ENCODE data around the gene OGG1. TPM values are rescaled to one million over a fixed set of nuclear protein-coding genes. Genes with fewer than 3 reads are reported as not detected.

The OGG1 gene
- total RNA-seq, 6 experiments from 2014 or later: 12.3 to 27.8 (median 15.7) TPM

DNA sequence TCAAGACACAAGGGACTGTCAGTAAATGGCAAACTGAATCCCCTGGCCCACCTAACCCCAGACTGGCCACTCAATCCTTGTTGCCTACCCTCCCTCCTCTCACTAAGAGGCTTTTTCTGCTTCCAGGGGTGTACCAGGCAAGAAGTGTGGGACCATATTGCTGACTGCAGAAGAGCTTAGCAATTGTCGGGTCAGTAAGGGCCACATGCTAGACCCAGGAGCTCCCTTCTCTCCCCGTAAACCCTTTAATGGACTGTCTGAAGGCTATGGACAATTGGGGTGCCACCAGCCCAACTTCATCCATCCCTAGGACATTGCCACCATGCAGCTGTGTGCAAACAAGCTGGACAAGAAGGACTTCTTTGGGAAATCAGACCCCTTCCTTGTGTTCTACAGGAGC is 37.3 kb upstream of the OGG1 start:
- Histone ChIP-seq H3K36me3 (no peaks in the 10 kb centered on the region), H3K27ac (no peak overlapping the region), H3K9me3 (no peaks in the 10 kb centered on the region), H3K4me3 (no peak overlapping the region), H3K4me1 (no peaks in the 10 kb centered on the region), H3K27me3 (no peaks in the 10 kb centered on the region)
- intact Hi-C loops (cut with DNase I): no loop called here
- TF ChIP-seq POLR2A (IDR thresholded peaks at IDR 0.05): no peak
- TF ChIP-seq, protein P1, sequence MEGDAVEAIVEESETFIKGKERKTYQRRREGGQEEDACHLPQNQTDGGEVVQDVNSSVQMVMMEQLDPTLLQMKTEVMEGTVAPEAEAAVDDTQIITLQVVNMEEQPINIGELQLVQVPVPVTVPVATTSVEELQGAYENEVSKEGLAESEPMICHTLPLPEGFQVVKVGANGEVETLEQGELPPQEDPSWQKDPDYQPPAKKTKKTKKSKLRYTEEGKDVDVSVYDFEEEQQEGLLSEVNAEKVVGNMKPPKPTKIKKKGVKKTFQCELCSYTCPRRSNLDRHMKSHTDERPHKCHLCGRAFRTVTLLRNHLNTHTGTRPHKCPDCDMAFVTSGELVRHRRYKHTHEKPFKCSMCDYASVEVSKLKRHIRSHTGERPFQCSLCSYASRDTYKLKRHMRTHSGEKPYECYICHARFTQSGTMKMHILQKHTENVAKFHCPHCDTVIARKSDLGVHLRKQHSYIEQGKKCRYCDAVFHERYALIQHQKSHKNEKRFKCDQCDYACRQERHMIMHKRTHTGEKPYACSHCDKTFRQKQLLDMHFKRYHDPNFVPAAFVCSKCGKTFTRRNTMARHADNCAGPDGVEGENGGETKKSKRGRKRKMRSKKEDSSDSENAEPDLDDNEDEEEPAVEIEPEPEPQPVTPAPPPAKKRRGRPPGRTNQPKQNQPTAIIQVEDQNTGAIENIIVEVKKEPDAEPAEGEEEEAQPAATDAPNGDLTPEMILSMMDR (IDR thresholded peaks at IDR 0.05): no peak
- WGBS (ENCODE audit: insufficient coverage, low coverage, low lambda C conversion rate, missing lambda C conversion rate): 76% methylated on average over 2 of the region's 2 CpGs
- ATAC-seq (no peak), DNase-seq (no peak)

DNA sequence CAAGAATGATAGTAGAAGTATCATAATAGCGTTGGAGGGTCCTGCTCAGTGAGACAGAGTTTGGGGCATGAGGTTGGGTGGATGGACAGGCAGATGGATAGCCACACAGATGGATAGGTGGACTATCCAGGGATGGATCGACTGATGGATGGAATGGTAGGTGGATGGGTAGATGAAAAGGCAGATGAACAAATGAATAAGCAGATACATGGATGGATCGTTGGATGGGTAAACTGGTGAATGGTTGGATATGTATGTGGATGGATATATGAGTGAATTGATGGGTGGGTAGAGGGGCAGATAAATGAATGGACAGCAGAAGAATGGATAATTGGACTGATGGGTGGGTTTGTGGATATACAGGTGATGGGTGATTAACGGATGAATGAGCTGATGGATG is 36.6 kb upstream of the OGG1 start:
- intact Hi-C loops (cut with DNase I): no loop called here
- Histone ChIP-seq H3K4me3 (no peak overlapping the region), H3K27ac (no peak overlapping the region), H3K9me3 (no peaks in the 10 kb centered on the region), H3K27me3 (no peaks in the 10 kb centered on the region), H3K36me3 (no peaks in the 10 kb centered on the region), H3K4me1 (no peaks in the 10 kb centered on the region)
- 66% methylated on average over 4 of the region's 4 CpGs for WGBS (ENCODE audit: insufficient coverage, low coverage, low lambda C conversion rate, missing lambda C conversion rate)
- no peak for ATAC-seq
- TF ChIP-seq, protein P1 (IDR thresholded peaks at IDR 0.05): no peak
- no peak for TF ChIP-seq POLR2A (IDR thresholded peaks at IDR 0.05)
- DNase-seq: no peak

DNA sequence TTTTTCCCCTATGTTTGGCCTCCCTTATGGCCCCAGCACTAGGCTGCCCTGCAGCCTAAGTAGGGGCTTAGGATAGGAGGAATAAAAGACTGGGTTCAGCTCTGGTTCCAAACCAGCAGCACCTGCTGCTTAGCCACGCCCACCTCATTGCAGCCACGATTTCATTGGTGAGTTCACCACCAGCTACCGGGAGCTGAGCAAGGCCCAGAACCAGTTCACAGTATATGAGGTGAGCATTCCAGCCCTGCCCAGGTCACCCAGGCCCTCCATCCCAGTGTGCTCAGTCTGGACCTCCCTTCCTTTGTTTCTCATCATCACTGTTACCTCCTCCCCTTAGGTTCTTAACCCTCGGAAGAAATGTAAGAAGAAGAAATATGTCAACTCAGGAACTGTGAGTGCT is 34.6 kb upstream of the OGG1 start:
- ATAC-seq (no peak), DNase-seq (no peak)
- no peaks in the 10 kb centered on the region for H3K4me1 ChIP-seq
- no peaks in the 10 kb centered on the region for H3K27me3 ChIP-seq
- no peaks in the 10 kb centered on the region for H3K9me3 ChIP-seq
- no peaks in the 10 kb centered on the region for H3K36me3 ChIP-seq
- 33% methylated on average over 4 of the region's 4 CpGs for WGBS (ENCODE audit: insufficient coverage, low coverage, low lambda C conversion rate, missing lambda C conversion rate)
- no peak overlapping the region for H3K27ac ChIP-seq
- no peak for TF ChIP-seq POLR2A (IDR thresholded peaks at IDR 0.05)
- TF ChIP-seq, protein P1 (IDR thresholded peaks at IDR 0.05): no peak
- no peak overlapping the region for H3K4me3 ChIP-seq
- intact Hi-C loops (cut with DNase I): no loop called here

DNA sequence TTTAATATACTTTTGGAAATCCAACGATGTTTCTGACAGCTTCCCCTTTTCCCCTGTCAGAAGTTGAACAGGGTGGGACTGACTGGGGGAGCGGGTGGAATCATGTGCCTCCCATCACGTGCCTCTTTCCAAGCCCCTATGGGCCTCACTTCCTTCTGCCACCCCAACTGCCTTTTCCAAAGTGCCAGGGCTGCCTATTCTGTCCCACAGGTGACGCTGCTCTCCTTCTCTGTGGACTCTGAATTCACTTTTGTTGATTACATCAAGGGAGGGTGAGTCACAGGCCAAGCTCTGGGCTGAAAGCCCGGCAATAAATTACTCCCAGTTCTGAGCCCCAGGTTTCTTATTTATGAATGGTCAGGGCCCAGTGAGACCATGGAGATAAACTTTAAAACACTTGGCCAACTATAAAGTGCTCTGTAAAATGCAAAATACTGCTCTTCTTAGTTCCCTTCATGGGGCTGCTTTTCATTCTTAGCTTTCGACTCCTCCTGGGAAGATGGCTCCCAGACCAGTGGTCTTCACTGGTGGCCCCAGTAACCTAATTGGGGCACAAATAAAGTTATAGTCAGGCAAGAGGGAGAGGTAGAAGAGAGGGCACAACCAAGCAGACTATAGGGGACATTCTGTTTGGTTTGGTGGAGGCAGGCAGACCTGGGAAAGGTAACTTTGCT is 33.9 kb upstream of the OGG1 start:
- Histone ChIP-seq H3K27me3 (no peaks in the 10 kb centered on the region), H3K4me1 (no peaks in the 10 kb centered on the region), H3K36me3 (no peaks in the 10 kb centered on the region), H3K4me3 (no peak overlapping the region), H3K27ac (no peak overlapping the region), H3K9me3 (no peaks in the 10 kb centered on the region)
- ATAC-seq: peak; percentile 85 to 99 (median 93)
- intact Hi-C loops (cut with DNase I): no loop called here
- TF ChIP-seq, protein P1 (IDR thresholded peaks at IDR 0.05): peak; percentile 31 to 70 (median 55)
- TF ChIP-seq POLR2A (IDR thresholded peaks at IDR 0.05): no peak
- DNase-seq: peak in 2 of 3 donors; percentile 53 to 61
- 40% methylated on average over 6 of the region's 6 CpGs for WGBS (ENCODE audit: insufficient coverage, low coverage, low lambda C conversion rate, missing lambda C conversion rate)

Measured in right lobe of liver (tissue), 6 donors.